H1 (cell line): Measurements from ENCODE around the gene ACACB. TPM values are rescaled to one million over a fixed set of nuclear protein-coding genes. Genes with fewer than 3 reads are reported as not detected.

ENCODE experiments used
- CTCF ChIA-PET: fragments of 300-600 bp; sonication (Branson Sonifier 250); formaldehyde crosslinking; loops from one replicate; lab custom pipeline; 2021; ENCODE audit not compliant: partially characterized antibody; lab: Charles Lee
- POLR2A ChIA-PET: fragments of 300-600 bp; sonication (Branson Sonifier 250); formaldehyde crosslinking; loops from one replicate; lab custom pipeline; 2021; ENCODE audit warnings: inconsistent platforms; ENCODE audit not compliant: partially characterized antibody; lab: Charles Lee
- DNase-seq, 2 experiments: peaks; one replicate each; pipeline versions ENCODE4 v3.0.0 to v3.0.0-alpha.2; 2010 to 2022; ENCODE audit warnings: low spot score in 2 of 2, low read depth in 1 of 2, mixed read lengths in 1 of 2
- FAIRE-seq: peaks from 2 replicates; lab custom pipeline; 2011; peaks lifted over from hg19 to GRCh38; lab: Jason Lieb, UNC
- H2AFZ ChIP-seq: 2 replicates; pipeline ENCODE4 v1.8.1; 2012; ENCODE audit warnings: low read length, inconsistent platforms
- H2AK5ac ChIP-seq: 2 replicates; pipeline ENCODE4 v1.6.1; 2013; ENCODE audit warnings: low read depth, low read length
- H2BK120ac ChIP-seq: replicated peaks from 2 replicates; pipeline ENCODE3; 2013; ENCODE audit warnings: low read depth, low read length, inconsistent platforms
- H2BK12ac ChIP-seq: 2 replicates; pipeline ENCODE4 v1.6.1; 2013; ENCODE audit warnings: low read depth, low read length
- H2BK15ac ChIP-seq: 2 replicates; pipeline ENCODE4 v1.6.1; 2013; ENCODE audit warnings: low read length
- H2BK20ac ChIP-seq: 2 replicates; pipeline ENCODE4 v1.6.1; 2013; ENCODE audit warnings: low read length
- H2BK5ac ChIP-seq: 2 replicates; pipeline ENCODE4 v1.6.1; 2013; ENCODE audit warnings: low read depth, low read length
- H3K14ac ChIP-seq: 2 replicates; pipeline ENCODE4 v1.6.1; 2013; ENCODE audit warnings: inconsistent platforms; ENCODE audit not compliant: insufficient read length
- H3K18ac ChIP-seq: 2 replicates; pipeline ENCODE4 v1.6.1; 2013; ENCODE audit warnings: low read length; ENCODE audit errors: extremely low read depth
- H3K23ac ChIP-seq: 2 replicates; pipeline ENCODE4 v1.6.1; 2013; ENCODE audit warnings: inconsistent platforms; ENCODE audit not compliant: insufficient read length
- H3K23me2 ChIP-seq: 2 replicates; pipeline ENCODE4 v1.6.1; 2013; ENCODE audit warnings: low read depth, low read length
- H3K27ac ChIP-seq: 2 replicates; pipeline ENCODE4 v1.6.1; 2011; ENCODE audit warnings: low read depth, low read length, inconsistent platforms
- H3K27me3 ChIP-seq, 4 experiments: replicated peaks in 1 of 4; 1 replicate in 1 of 4; 2 replicates in 3 of 4; pipeline versions ENCODE4 v1.6.1 to v1.8.1; 2011 to 2013; ENCODE audit warnings: low read length in 3 of 4, mild to moderate bottlenecking in 3 of 4, inconsistent platforms in 2 of 4, mixed read lengths in 2 of 4, moderate library complexity in 1 of 4; ENCODE audit not compliant: control insufficient read depth in 3 of 4, insufficient read depth in 3 of 4; ENCODE audit errors: extremely low read depth in 1 of 4
- H3K36me3 ChIP-seq, 4 experiments: 2 replicates each; pipeline versions ENCODE4 v1.6.1 to v1.8.1; 2011 to 2013; ENCODE audit warnings: mild to moderate bottlenecking in 4 of 4, low read length in 3 of 4, moderate library complexity in 2 of 4, control low read depth in 1 of 4, inconsistent platforms in 1 of 4; ENCODE audit not compliant: insufficient read depth in 4 of 4, control insufficient read depth in 2 of 4
- H3K4ac ChIP-seq: replicated peaks from 2 replicates; pipeline ENCODE3; 2013; ENCODE audit warnings: low read length, low read depth, mixed read lengths, inconsistent platforms; ENCODE audit not compliant: insufficient read length
- H3K4me1 ChIP-seq, 4 experiments: replicated peaks in 1 of 4; 1 replicate in 1 of 4; 2 replicates in 3 of 4; pipeline versions ENCODE4 v1.6.1 to v1.8.1; 2011 to 2013; ENCODE audit warnings: low read length in 3 of 4, inconsistent platforms in 2 of 4, mixed read lengths in 1 of 4; ENCODE audit not compliant: insufficient read depth in 4 of 4, control insufficient read depth in 3 of 4
- H3K4me2 ChIP-seq, 2 experiments: 2 replicates each; pipeline versions ENCODE4 v1.6.1 to v1.8.1; 2011 to 2013; ENCODE audit warnings: low read depth in 2 of 2, low read length in 2 of 2, control low read depth in 1 of 2, inconsistent platforms in 1 of 2, mild to moderate bottlenecking in 1 of 2; ENCODE audit not compliant: insufficient read depth in 1 of 2
- H3K4me3 ChIP-seq, 4 experiments: fragments of 200-600, 300-600 bp in 1 of 4; sonication (generic), shearing (Covaris generic), sonication (Bioruptor Twin) in 1 of 4; 2 replicates each; pipeline versions ENCODE4 v1.5.1 to v1.8.1; 2011 to 2016; ENCODE audit warnings: low read length in 4 of 4, low read depth in 3 of 4, control low read depth in 2 of 4, inconsistent platforms in 2 of 4, mild to moderate bottlenecking in 2 of 4, mixed read lengths in 1 of 4, moderate library complexity in 1 of 4; ENCODE audit not compliant: insufficient read depth in 2 of 4; ENCODE audit errors: extremely low read depth in 1 of 4
- H3K56ac ChIP-seq: replicated peaks from 2 replicates; pipeline ENCODE3; 2013; ENCODE audit warnings: low read depth, mild to moderate bottlenecking, mixed read lengths, low read length, inconsistent platforms; ENCODE audit not compliant: insufficient read length
- H3K79me1 ChIP-seq: 2 replicates; pipeline ENCODE4 v1.6.1; 2013; ENCODE audit warnings: low read depth, low read length, control low read depth
- H3K79me2 ChIP-seq, 2 experiments: 2 replicates each; pipeline versions ENCODE4 v1.6.1 to v1.8.1; 2012 to 2013; ENCODE audit warnings: low read length in 2 of 2, mild to moderate bottlenecking in 2 of 2, inconsistent platforms in 1 of 2; ENCODE audit not compliant: insufficient read depth in 2 of 2, control insufficient read depth in 1 of 2
- H3K9ac ChIP-seq, 4 experiments: replicated peaks in 1 of 4; 1 replicate in 1 of 4; 2 replicates in 3 of 4; pipeline versions ENCODE4 v1.6.1 to v1.8.1; 2011 to 2013; ENCODE audit warnings: low read depth in 3 of 4, low read length in 3 of 4, control low read depth in 2 of 4, mild to moderate bottlenecking in 2 of 4, moderate library complexity in 2 of 4, inconsistent platforms in 1 of 4; ENCODE audit errors: extremely low read depth in 1 of 4
- H3K9me3 ChIP-seq, 2 experiments: 2 replicates each; pipeline versions ENCODE4 v1.6.1 to v1.8.1; 2012 to 2013; ENCODE audit warnings: mild to moderate bottlenecking in 2 of 2, moderate library complexity in 2 of 2, control low read depth in 1 of 2, inconsistent platforms in 1 of 2, low read depth in 1 of 2, low read length in 1 of 2, mixed read lengths in 1 of 2; ENCODE audit not compliant: insufficient read depth in 2 of 2
- H4K20me1 ChIP-seq, 2 experiments: replicated peaks in 1 of 2; 2 replicates each; pipeline versions ENCODE3 to v1.8.1; 2011 to 2013; ENCODE audit warnings: inconsistent platforms in 2 of 2, low read length in 2 of 2, mild to moderate bottlenecking in 1 of 2; ENCODE audit not compliant: insufficient read depth in 2 of 2, control insufficient read depth in 1 of 2
- H4K5ac ChIP-seq: 2 replicates; pipeline ENCODE4 v1.6.1; 2013; ENCODE audit warnings: low read length, low read depth, mixed read lengths, inconsistent platforms; ENCODE audit not compliant: insufficient read length
- H4K8ac ChIP-seq: 2 replicates; pipeline ENCODE4 v1.8.0; 2013; ENCODE audit warnings: mild to moderate bottlenecking, moderate library complexity, low read length, inconsistent platforms; ENCODE audit not compliant: insufficient read depth; ENCODE audit errors: extremely low read depth
- H4K91ac ChIP-seq: replicated peaks from 2 replicates; pipeline ENCODE3; 2013; ENCODE audit warnings: low read length, mixed read lengths, inconsistent platforms; ENCODE audit not compliant: insufficient read length
- BACH1 ChIP-seq: IDR thresholded peaks from 2 replicates; pipeline ENCODE4 v1.6.1; 2012; ENCODE audit warnings: low read length, improper control_type of control experiment
- CBX5 ChIP-seq: fragments of 300-800, 300-1000 bp; sonication (generic); IDR thresholded peaks from 2 replicates; pipeline ENCODE4 v1.7.1; 2016; ENCODE audit warnings: antibody characterized with exemption, low read length, low read depth
- CHD2 ChIP-seq: IDR thresholded peaks from 2 replicates; pipeline ENCODE4 v1.6.1; 2012; ENCODE audit warnings: low read length, improper control_type of control experiment
- CREB1 ChIP-seq: IDR thresholded peaks from 2 replicates; pipeline ENCODE4 v1.6.1; 2012; ENCODE audit warnings: inconsistent platforms
- EP300 ChIP-seq, 2 experiments: IDR thresholded peaks; 1 replicate in 1 of 2; 2 replicates in 1 of 2; pipeline ENCODE4 v1.6.1; 2011 to 2012; ENCODE audit warnings: low read depth in 2 of 2, low read length in 2 of 2, mild to moderate bottlenecking in 2 of 2, borderline replicate concordance in 1 of 2, inconsistent platforms in 1 of 2, moderate library complexity in 1 of 2
- KDM4A ChIP-seq: IDR thresholded peaks from one replicate; pipeline ENCODE4 v1.7.1; 2012; ENCODE audit warnings: low read depth, mild to moderate bottlenecking, moderate library complexity, low read length, inconsistent platforms; ENCODE audit not compliant: severe bottlenecking
- NRF1 ChIP-seq: IDR thresholded peaks from 2 replicates; pipeline ENCODE4 v1.6.1; 2011; ENCODE audit warnings: mild to moderate bottlenecking, low read depth, low read length, improper control_type of control experiment
- POLR2A ChIP-seq, 2 experiments: IDR thresholded peaks; 1 replicate in 1 of 2; 2 replicates in 1 of 2; pipeline ENCODE4 v1.6.1; 2011; ENCODE audit warnings: low read depth in 2 of 2, low read length in 2 of 2, mild to moderate bottlenecking in 2 of 2; ENCODE audit errors: control extremely low read depth in 1 of 2
- POLR2AphosphoS5 ChIP-seq: IDR thresholded peaks from 2 replicates; pipeline ENCODE4 v1.6.1; 2011; ENCODE audit warnings: low read depth, low read length
- RBBP5 ChIP-seq: IDR thresholded peaks from 2 replicates; pipeline ENCODE4 v1.7.1; 2012; ENCODE audit warnings: low read depth, mild to moderate bottlenecking, inconsistent platforms, low read length, moderate library complexity, borderline replicate concordance
- SIN3A ChIP-seq, 2 experiments: IDR thresholded peaks in 1 of 2; conservative IDR thresholded peaks in 1 of 2; 2 replicates each; pipeline ENCODE4 v1.6.1; 2011 to 2012; ENCODE audit warnings: low read length in 2 of 2, improper control_type of control experiment in 1 of 2, low read depth in 1 of 2, mild to moderate bottlenecking in 1 of 2
- TAF1 ChIP-seq: IDR thresholded peaks from 2 replicates; pipeline ENCODE4 v1.6.1; 2011; ENCODE audit warnings: mild to moderate bottlenecking, low read depth, low read length
- YY1 ChIP-seq: IDR thresholded peaks from 2 replicates; pipeline ENCODE4 v1.6.1; 2011; ENCODE audit warnings: low read depth, mild to moderate bottlenecking, low read length
- WGBS, 2 experiments: shearing (Covaris generic) in 1 of 2; methylation state at CpG; one replicate each; pipeline versions ENCODE4 v1.1.6 to v1.1.7; 2013 to 2015; ENCODE audit warnings: low lambda C conversion rate in 2 of 2, mixed read lengths in 2 of 2, inconsistent platforms in 1 of 2, low coverage in 1 of 2, missing lambda C conversion rate in 1 of 2; ENCODE audit not compliant: insufficient replicate concordance in 2 of 2, insufficient coverage in 1 of 2, insufficient read length in 1 of 2; ENCODE audit errors: extremely low coverage in 1 of 2, missing lambda C conversion rate in 1 of 2; 5-methylcytosine and 5-hydroxymethylcytosine counted together
- polyA plus RNA-seq, 7 experiments: library from polyadenylated mRNA; depleted of rRNA in 3 of 7; stranded (reverse) in 5 of 7; unstranded in 2 of 7; fragments of >200 nt in 5 of 7; fragments of 200-250 nt in 2 of 7; gene quantifications; 1 replicate in 5 of 7; 2 replicates in 1 of 7; 4 replicates in 1 of 7; pipeline versions ENCODE4 v1.2.1 to v1.2.3, GENCODE V29; 2011 to 2013; ENCODE audit warnings: missing spikeins in 2 of 7, mixed read lengths in 2 of 7
- total RNA-seq: library from RNA; stranded (reverse); fragmentation: NEBNext Ultra II Directional; extraction: Animal tissue kit (Norgen Biotek cat#: 25700); gene quantifications from 2 replicates; pipeline ENCODE4 v1.2.1, GENCODE V29; 2021

ACACB gene
- total and polyA plus RNA-seq, 2 of the 8 experiments (the other 6 are each of a cell fraction or from before 2014, with no cell fraction given) = 5.8 to 15.3 TPM

DNA sequence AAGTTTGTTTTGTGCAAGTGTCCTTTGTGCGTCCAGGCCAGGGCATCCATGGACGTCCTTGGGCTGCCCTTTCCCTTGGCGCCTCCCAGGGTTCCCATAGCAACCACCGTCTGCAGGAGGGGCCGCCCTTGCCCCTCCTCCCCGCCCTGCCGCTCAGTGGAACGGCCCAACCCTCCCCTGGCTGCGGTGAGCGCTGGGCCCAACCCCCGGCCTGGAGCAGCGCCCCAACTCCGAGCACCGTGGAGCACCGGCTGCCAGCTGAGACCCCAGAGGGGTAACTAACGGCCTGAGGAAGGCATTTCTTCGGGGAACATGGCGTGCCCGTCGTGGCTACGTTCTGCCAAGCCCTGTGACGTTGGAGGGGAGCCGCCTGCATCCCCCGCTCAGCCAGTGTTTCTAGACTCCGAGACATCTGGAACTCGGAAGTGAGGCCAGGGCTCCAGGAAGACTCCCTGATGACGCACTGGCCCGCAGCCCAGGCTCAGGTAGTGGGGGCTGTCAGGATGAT, 5.3 kb upstream of the ACACB start:
- WGBS, 2 experiments = 17% methylated on average over 25 of the region's 28 CpGs; no CpG with 5 or more reads in 1 of the 2 experiments
- Histone ChIP-seq H4K5ac (peak overlapping the region; percentile 90), H3K36me3 (peaks cover 10 to 37% (median 22%) of the 10 kb centered on the region in 4 experiments), H3K9ac (peak overlapping the region in 2 of 4 experiments; percentile 28 to 34; a peak in 3 of 7 replicates), H3K4me3 (peak overlapping the region; percentile 12 to 58 (median 44)), H3K4ac (peak overlapping the region; percentile 62), H4K91ac (no peak overlapping the region), H3K56ac (peak overlapping the region; percentile 48), H3K27ac (0 out of 2 replicates have a peak overlapping the region, but pooled peaks have one; percentile 54), H3K23me2 (no peaks in the 10 kb centered on the region), H4K20me1 (no peaks in the 10 kb centered on the region), H3K79me2 (no peaks in the 10 kb centered on the region), H2AFZ (peak overlapping the region; percentile 70; the same call in 1 of the 2 replicates), H2BK120ac (no peak overlapping the region), H2BK15ac (no peak overlapping the region), H2BK5ac (0 out of 2 replicates have a peak overlapping the region, but pooled peaks have one; percentile 35), H3K14ac (no peak overlapping the region), H4K8ac (peak overlapping the region; percentile 82), H2AK5ac (no peak overlapping the region), H3K4me1 (peaks cover 2 to 9% (median 4%) of the 10 kb centered on the region in 4 experiments; a peak in 5 of 7 replicates), H3K4me2 (peak overlapping the region; percentile 49 to 73), H3K27me3 (no peaks in the 10 kb centered on the region; a peak in 1 of 7 replicates), H3K79me1 (no peaks in the 10 kb centered on the region), H2BK12ac (no peak overlapping the region), H3K23ac (no peak overlapping the region), H2BK20ac (no peak overlapping the region), H3K18ac (no peak overlapping the region), H3K9me3 (no peaks in the 10 kb centered on the region)
- FAIRE-seq (no peak), DNase-seq (peak; percentile 62 to 87)
- ChIA-PET POLR2A (interaction anchor here (0.7 to 6.1 kb wide), 7 partner anchors 9 to 137 kb away, joined by 3 to 34 read pairs (median 5); partner anchors contain the start of gene UNG), CTCF (interaction anchor here (1.2 to 3.0 kb wide), 5 partner anchors 11 to 274 kb away, joined by 3 to 29 read pairs (median 5); no protein-coding TSS in a partner anchor)
- TF ChIP-seq POLR2A (IDR thresholded peaks at IDR 0.05; ENCODE audit: control extremely low read depth in 1 of 2, low read depth in 2 of 2, low read length in 2 of 2) (peak in 1 of 2 experiments; percentile 73; a peak in 2 of 3 replicates), SIN3A (conservative IDR thresholded peaks at IDR 0.05 in 1 of 2, IDR thresholded peaks at IDR 0.05 in 1 of 2; ENCODE audit: low read depth in 1 of 2, low read length in 2 of 2) (peak in 1 of 2 experiments; percentile 65; a peak in 1 of 4 replicates), POLR2AphosphoS5 (peak; percentile 79), EP300 (IDR thresholded peaks at IDR 0.05; ENCODE audit: borderline replicate concordance in 1 of 2, low read depth in 2 of 2, low read length in 2 of 2) (0 out of 3 replicates have a peak, but pooled peaks of 1 of the 2 experiments have one; percentile 18), CBX5 (no peak), NRF1 (no peak), BACH1 (no peak), CREB1 (peak; percentile 71), CHD2 (0 out of 2 replicates have a peak, but pooled peaks have one; percentile 27), TAF1 (0 out of 2 replicates have a peak, but pooled peaks have one; percentile 30), YY1 (0 out of 2 replicates have a peak, but pooled peaks have one; percentile 15), KDM4A (peak; percentile 28), RBBP5 (peak; percentile 46; the same call in 1 of the 2 replicates)
